Trophoblast cell (in vitro differentiated cells and primary cell): Measurements from ENCODE around the gene NACA2.

Experiments used
- DNase-seq, 2 donors: peaks; one replicate each; pipeline ENCODE4 v3.0.0-alpha.2; 2016
- H2AFZ ChIP-seq: 2 replicates; pipeline ENCODE4 v1.6.1; 2013; ENCODE audit warnings: low read length, moderate library complexity, mild to moderate bottlenecking; ENCODE audit not compliant: insufficient read depth, poor library complexity
- H2AK5ac ChIP-seq: 2 replicates; pipeline ENCODE4 v1.6.1; 2013; ENCODE audit warnings: mild to moderate bottlenecking, low read length
- H2BK120ac ChIP-seq: 2 replicates; pipeline ENCODE4 v1.6.1; 2013; ENCODE audit warnings: low read length, mild to moderate bottlenecking, moderate library complexity; ENCODE audit not compliant: insufficient read depth, poor library complexity
- H2BK12ac ChIP-seq: 2 replicates; pipeline ENCODE4 v1.6.1; 2013; ENCODE audit warnings: mild to moderate bottlenecking, low read length, moderate library complexity
- H2BK5ac ChIP-seq: 2 replicates; pipeline ENCODE4 v1.6.1; 2013; ENCODE audit warnings: low read length, low read depth, moderate library complexity, mild to moderate bottlenecking; ENCODE audit not compliant: poor library complexity
- H3K14ac ChIP-seq: 2 replicates; pipeline ENCODE4 v1.6.1; 2013; ENCODE audit warnings: mild to moderate bottlenecking, low read length
- H3K18ac ChIP-seq: 2 replicates; pipeline ENCODE4 v1.6.1; 2013; ENCODE audit warnings: mild to moderate bottlenecking, low read length
- H3K23ac ChIP-seq: 2 replicates; pipeline ENCODE4 v1.6.1; 2013; ENCODE audit warnings: low read length
- H3K27ac ChIP-seq: 2 replicates; pipeline ENCODE4 v1.5.1; 2013; ENCODE audit warnings: low read depth, mild to moderate bottlenecking, inconsistent platforms, low read length, moderate library complexity
- H3K27me3 ChIP-seq: 2 replicates; pipeline ENCODE4 v1.6.1; 2013; ENCODE audit warnings: inconsistent platforms, mild to moderate bottlenecking, low read length, moderate library complexity; ENCODE audit not compliant: insufficient read depth
- H3K36me3 ChIP-seq, 2 experiments: 1 replicate in 1 of 2; 2 replicates in 1 of 2; pipeline ENCODE4 v1.6.1; 2013; ENCODE audit warnings: low read length in 2 of 2, mild to moderate bottlenecking in 2 of 2, moderate library complexity in 1 of 2; ENCODE audit not compliant: insufficient read depth in 2 of 2, control insufficient read depth in 1 of 2
- H3K4ac ChIP-seq: 2 replicates; pipeline ENCODE4 v1.6.1; 2013; ENCODE audit warnings: low read depth, mild to moderate bottlenecking, low read length, moderate library complexity
- H3K4me1 ChIP-seq, 2 experiments: 1 replicate in 1 of 2; 2 replicates in 1 of 2; pipeline ENCODE4 v1.6.1; 2013; ENCODE audit warnings: low read length in 2 of 2, mild to moderate bottlenecking in 2 of 2, moderate library complexity in 1 of 2; ENCODE audit not compliant: insufficient read depth in 2 of 2, control insufficient read depth in 1 of 2
- H3K4me2 ChIP-seq: 2 replicates; pipeline ENCODE4 v1.6.1; 2013; ENCODE audit warnings: inconsistent platforms, mild to moderate bottlenecking, low read length, moderate library complexity
- H3K4me3 ChIP-seq: 2 replicates; pipeline ENCODE4 v1.5.1; 2013; ENCODE audit warnings: mild to moderate bottlenecking, low read depth, low read length, inconsistent platforms
- H3K79me1 ChIP-seq: one replicate; pipeline ENCODE4 v1.6.1; 2013; ENCODE audit warnings: low read length
- H3K79me2 ChIP-seq: 2 replicates; pipeline ENCODE4 v1.6.1; 2013; ENCODE audit warnings: low read length, mild to moderate bottlenecking; ENCODE audit not compliant: control insufficient read depth, insufficient read depth, poor library complexity
- H3K9ac ChIP-seq: 2 replicates; pipeline ENCODE4 v1.6.1; 2013; ENCODE audit warnings: mild to moderate bottlenecking, low read length
- H3K9me3 ChIP-seq: 2 replicates; pipeline ENCODE4 v1.6.1; 2013; ENCODE audit warnings: low read depth, mild to moderate bottlenecking, control low read depth, inconsistent platforms, low read length; ENCODE audit not compliant: insufficient read depth
- H4K12ac ChIP-seq: 2 replicates; pipeline ENCODE4 v1.6.1; 2013; ENCODE audit warnings: low read depth, mild to moderate bottlenecking, low read length, moderate library complexity
- H4K8ac ChIP-seq: 2 replicates; pipeline ENCODE4 v1.6.1; 2013; ENCODE audit warnings: low read depth, mild to moderate bottlenecking, low read length, moderate library complexity
- H4K91ac ChIP-seq: one replicate; pipeline ENCODE4 v1.6.1; 2013; ENCODE audit warnings: low read depth, mild to moderate bottlenecking, low read length, moderate library complexity
- WGBS: extraction: QIAGEN DNeasy Blood & Tissue Kit; methylation state at CpG from one replicate; pipeline ENCODE4 v1.1.7; 2013; ENCODE audit warnings: missing lambda C conversion rate; ENCODE audit not compliant: insufficient read length, insufficient coverage; ENCODE audit errors: extremely low coverage; 5-methylcytosine and 5-hydroxymethylcytosine counted together

NACA2 gene

DNA sequence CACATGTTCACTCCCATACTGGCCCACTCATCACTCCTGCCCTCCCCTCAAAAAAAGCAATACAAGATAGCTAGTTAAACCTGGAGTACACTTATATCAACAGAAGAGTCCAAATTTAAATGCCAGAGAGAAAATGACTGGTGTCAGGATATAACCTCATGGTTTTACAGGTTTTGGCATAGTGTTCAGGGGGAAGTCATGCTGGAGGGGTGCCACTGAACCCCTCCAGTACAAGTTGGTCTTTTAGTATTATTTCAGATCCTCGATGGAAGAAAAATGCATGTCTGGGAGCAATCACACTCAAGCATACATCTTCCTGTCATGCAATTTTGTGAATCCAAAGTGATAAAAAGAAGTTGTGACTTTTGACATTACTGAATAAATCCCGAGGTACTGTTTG is 10.5 kb downstream of the NACA2 start:
- H2BK12ac ChIP-seq: no peak overlapping the region
- no peak overlapping the region for H3K4me2 ChIP-seq
- H3K4me3 ChIP-seq: no peak overlapping the region
- H2BK5ac ChIP-seq: no peak overlapping the region
- no peak overlapping the region for H2AFZ ChIP-seq
- no peak overlapping the region for H4K91ac ChIP-seq
- H3K27ac ChIP-seq: no peak overlapping the region
- H3K9ac ChIP-seq: no peak overlapping the region
- no peak overlapping the region for H3K14ac ChIP-seq
- no peaks in the 10 kb centered on the region for H3K27me3 ChIP-seq
- no peak overlapping the region for H4K8ac ChIP-seq
- no peak overlapping the region for H3K18ac ChIP-seq
- no peaks in the 10 kb centered on the region for H3K4me1 ChIP-seq
- no peak overlapping the region for H3K23ac ChIP-seq
- H4K12ac ChIP-seq: no peak overlapping the region
- no peak overlapping the region for H2AK5ac ChIP-seq
- no peaks in the 10 kb centered on the region for H3K9me3 ChIP-seq
- H2BK120ac ChIP-seq: no peak overlapping the region
- no peaks in the 10 kb centered on the region for H3K36me3 ChIP-seq
- DNase-seq: no peak
- no CpG with 5 or more reads among the region's 2 CpGs for WGBS
- H3K4ac ChIP-seq: no peak overlapping the region
- no peaks in the 10 kb centered on the region for H3K79me2 ChIP-seq
- H3K79me1 ChIP-seq: no peaks in the 10 kb centered on the region

DNA sequence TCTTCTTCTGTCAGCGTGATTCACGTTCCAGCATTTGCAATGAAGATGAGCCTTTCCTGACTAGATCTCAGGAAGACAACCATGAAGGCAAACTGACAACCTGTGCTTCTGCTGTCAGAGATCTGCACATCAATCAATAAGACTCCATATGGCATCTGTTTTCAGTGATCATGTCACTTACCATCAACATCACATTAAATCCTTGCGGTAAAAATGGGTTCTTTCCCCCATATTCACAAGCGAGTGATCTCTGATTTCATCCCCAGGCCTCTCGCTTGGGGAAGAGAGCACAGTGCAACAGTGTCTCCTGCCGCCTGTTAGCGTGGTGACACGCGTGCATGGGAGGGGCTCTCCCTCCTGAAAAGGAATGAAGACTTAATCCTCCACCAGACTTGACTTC is 11.1 kb downstream of the NACA2 start:
- H3K23ac ChIP-seq: no peak overlapping the region
- H3K18ac ChIP-seq: no peak overlapping the region
- H3K79me1 ChIP-seq: no peaks in the 10 kb centered on the region
- no peak overlapping the region for H3K14ac ChIP-seq
- H3K27ac ChIP-seq: no peak overlapping the region
- no peak overlapping the region for H3K4ac ChIP-seq
- H2BK120ac ChIP-seq: no peak overlapping the region
- H4K12ac ChIP-seq: no peak overlapping the region
- H3K79me2 ChIP-seq: no peaks in the 10 kb centered on the region
- H2BK12ac ChIP-seq: no peak overlapping the region
- no peak overlapping the region for H3K4me3 ChIP-seq
- no peak overlapping the region for H4K91ac ChIP-seq
- no peaks in the 10 kb centered on the region for H3K4me1 ChIP-seq
- no peak overlapping the region for H2AK5ac ChIP-seq
- no peak overlapping the region for H3K9ac ChIP-seq
- WGBS: no CpG with 5 or more reads among the region's 9 CpGs
- H3K27me3 ChIP-seq: no peaks in the 10 kb centered on the region
- no peak for DNase-seq
- no peak overlapping the region for H4K8ac ChIP-seq
- no peak overlapping the region for H2AFZ ChIP-seq
- H3K4me2 ChIP-seq: no peak overlapping the region
- H3K36me3 ChIP-seq: no peaks in the 10 kb centered on the region
- no peaks in the 10 kb centered on the region for H3K9me3 ChIP-seq
- H2BK5ac ChIP-seq: no peak overlapping the region

DNA sequence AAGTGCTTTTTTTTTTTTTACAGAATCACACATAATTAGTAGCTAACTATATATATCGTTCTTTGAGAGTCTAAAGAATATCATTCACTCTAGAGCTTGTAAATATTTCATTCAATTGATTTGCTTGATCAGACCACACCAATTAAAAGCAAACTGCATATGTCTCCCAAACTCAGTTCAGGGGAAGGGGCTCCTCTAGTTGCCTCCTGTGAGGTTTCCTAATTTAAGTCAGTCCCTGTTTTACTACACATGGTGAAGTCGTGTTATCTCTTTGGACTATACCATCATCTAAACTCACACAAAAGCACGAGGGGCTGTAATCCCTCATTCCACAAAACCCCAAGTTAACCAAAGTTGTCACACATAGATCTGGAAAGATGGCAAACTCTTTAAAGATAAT is 11.7 kb downstream of the NACA2 start:
- Histone ChIP-seq H3K79me2 (no peaks in the 10 kb centered on the region), H3K18ac (no peak overlapping the region), H2BK12ac (no peak overlapping the region), H2BK5ac (no peak overlapping the region), H3K4ac (no peak overlapping the region), H3K4me3 (no peak overlapping the region), H2AFZ (no peak overlapping the region), H4K12ac (no peak overlapping the region), H3K14ac (no peak overlapping the region), H3K27me3 (no peaks in the 10 kb centered on the region), H3K4me1 (no peaks in the 10 kb centered on the region), H2AK5ac (no peak overlapping the region), H2BK120ac (no peak overlapping the region), H4K8ac (no peak overlapping the region), H3K4me2 (no peak overlapping the region), H3K79me1 (no peaks in the 10 kb centered on the region), H3K9me3 (no peaks in the 10 kb centered on the region), H3K36me3 (no peaks in the 10 kb centered on the region), H3K27ac (no peak overlapping the region), H3K9ac (no peak overlapping the region), H4K91ac (no peak overlapping the region), H3K23ac (no peak overlapping the region)
- WGBS: no CpG with 5 or more reads among the region's 3 CpGs
- no peak for DNase-seq

DNA sequence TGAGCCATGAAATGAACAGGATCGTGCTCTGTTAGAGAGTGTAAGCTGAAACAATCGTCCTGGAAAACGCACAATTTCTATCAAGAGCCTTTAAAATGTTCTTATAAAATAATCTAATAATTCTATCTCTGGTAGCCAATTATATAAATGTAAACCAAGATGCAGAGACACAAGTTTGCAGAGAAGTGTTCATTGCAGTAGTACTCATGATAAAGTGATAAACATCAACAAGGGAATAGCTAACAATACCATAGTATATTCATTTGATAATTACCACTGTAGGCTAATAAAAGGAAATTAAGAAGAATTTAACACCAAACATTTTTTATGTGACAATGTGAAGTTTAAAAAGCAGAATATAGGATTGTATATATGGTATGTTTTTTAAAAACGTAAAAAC is 12.4 kb downstream of the NACA2 start:
- Histone ChIP-seq H2AK5ac (no peak overlapping the region), H3K14ac (no peak overlapping the region), H2BK120ac (no peak overlapping the region), H3K9ac (no peak overlapping the region), H3K27ac (no peak overlapping the region), H3K36me3 (no peaks in the 10 kb centered on the region), H3K23ac (no peak overlapping the region), H4K8ac (no peak overlapping the region), H3K18ac (no peak overlapping the region), H3K27me3 (no peaks in the 10 kb centered on the region), H2BK12ac (no peak overlapping the region), H2BK5ac (no peak overlapping the region), H3K79me1 (no peaks in the 10 kb centered on the region), H3K9me3 (no peaks in the 10 kb centered on the region), H3K4me3 (no peak overlapping the region), H2AFZ (no peak overlapping the region), H4K91ac (no peak overlapping the region), H4K12ac (no peak overlapping the region), H3K4me2 (no peak overlapping the region), H3K4ac (no peak overlapping the region), H3K79me2 (no peaks in the 10 kb centered on the region), H3K4me1 (no peaks in the 10 kb centered on the region)
- DNase-seq: no peak
- no CpG with 5 or more reads among the region's 4 CpGs for WGBS
